Activated effector memory CD4-positive, alpha-beta T cell treated with anti-CD3 and anti-CD28 coated beads, Interleukin-2, amount 50 U/mL, for 16 hours (primary cell): Measurements from ENCODE around the gene KIAA1549.
A peak's percentile ranks its signal among the peaks of the same experiment; 100 is the strongest.
"Not testable (repeated sequence)": the region's sequence is repeated elsewhere in the genome, so short reads cannot be mapped to it uniquely, and the experiment has no call there.

Experiments used
- DNase-seq: peaks from one replicate; pipeline ENCODE4 v3.0.0-alpha.2; 2020

Gene KIAA1549

GRCh38 chr7:138981332-138982203 lies at the start of gene KIAA1549:
TSS of gene KIAA1549 (minus strand) at chr7:138981389. CDS start at chr7:138981269, 120 bp downstream.
- peak; percentile 81 for DNase-seq

DNA sequence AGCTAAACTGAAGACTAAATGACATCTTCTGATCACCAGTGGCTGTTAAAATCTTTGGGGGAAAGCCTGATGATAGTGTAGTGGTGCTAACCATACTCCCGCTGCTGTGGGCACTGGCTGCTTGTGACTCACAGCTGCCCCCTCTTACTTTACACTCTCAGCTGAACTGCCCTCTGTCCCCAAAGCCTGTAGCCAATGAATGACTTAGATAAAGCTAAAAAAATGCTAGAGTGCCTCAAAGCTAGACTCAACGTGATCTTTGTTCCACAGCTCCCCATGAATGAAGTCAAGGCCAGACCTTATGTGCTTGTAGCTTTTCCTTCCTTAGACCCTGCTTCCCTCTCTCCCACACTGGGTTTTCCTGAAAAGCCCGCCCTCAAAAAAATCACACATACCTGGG lies 48.2 kb upstream of the KIAA1549 start:
- DNase-seq, result no peak

- no peak for DNase-seq
Measured at GRCh38 chr7:139026551-139026950, 45.4 kb upstream of the KIAA1549 start.

GRCh38 chr7:139025861-139026260 lies 44.7 kb upstream of the KIAA1549 start:
- DNase-seq, result not testable (repeated sequence)

- no peak for DNase-seq
Measured at GRCh38 chr7:139023076-139023475, 41.9 kb upstream of the KIAA1549 start.

DNA sequence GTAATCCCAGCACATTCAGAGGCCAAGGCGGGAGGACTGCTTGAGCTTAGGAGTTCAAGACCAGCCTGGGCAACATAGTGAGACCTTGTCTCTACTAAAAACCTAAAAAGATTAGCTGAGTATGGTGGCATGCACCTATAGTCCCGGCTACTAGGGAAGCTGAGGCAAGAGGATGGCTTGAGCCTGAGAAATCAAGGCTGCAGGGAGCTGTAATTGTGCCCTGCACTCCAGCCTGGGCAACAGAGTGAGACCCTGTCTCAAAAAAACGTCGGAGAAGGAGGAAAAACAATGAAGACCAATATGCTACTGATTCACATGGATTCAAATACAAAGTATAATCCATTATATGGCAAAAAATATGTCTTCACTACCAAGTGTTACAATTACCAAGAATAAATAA lies 41.1 kb upstream of the KIAA1549 start:
- no peak for DNase-seq

GRCh38 chr7:139018910-139019309 lies 37.7 kb upstream of the KIAA1549 start:
- DNase-seq, result no peak

DNA sequence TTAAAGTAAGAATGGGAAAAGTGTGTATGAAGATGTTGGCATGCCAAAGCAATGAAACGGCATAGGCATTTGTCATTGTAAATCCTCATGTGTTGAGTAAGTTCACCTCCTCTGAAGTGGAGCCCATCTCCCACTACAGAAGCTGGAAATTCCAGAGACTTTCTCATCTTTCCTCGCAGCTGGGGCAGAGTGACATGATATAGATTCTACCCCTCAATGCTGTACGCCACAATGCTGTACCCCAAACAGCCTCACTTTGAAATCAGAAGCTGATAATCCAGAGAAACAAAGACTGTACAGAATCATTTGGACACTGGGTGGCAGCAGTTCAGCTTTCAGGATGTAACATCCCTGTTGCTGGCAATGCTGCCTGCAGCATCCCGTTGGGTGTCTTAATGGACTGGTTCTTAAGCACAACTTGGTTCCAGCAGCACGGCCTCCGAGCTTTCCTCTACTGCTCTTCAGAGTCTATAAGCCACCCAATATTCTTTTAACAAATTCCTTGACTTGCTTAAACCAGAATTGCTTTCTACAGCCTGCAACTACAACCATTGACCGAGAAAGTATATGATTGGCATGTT lies 35.8 kb upstream of the KIAA1549 start:
- peak; percentile 81 for DNase-seq

DNA sequence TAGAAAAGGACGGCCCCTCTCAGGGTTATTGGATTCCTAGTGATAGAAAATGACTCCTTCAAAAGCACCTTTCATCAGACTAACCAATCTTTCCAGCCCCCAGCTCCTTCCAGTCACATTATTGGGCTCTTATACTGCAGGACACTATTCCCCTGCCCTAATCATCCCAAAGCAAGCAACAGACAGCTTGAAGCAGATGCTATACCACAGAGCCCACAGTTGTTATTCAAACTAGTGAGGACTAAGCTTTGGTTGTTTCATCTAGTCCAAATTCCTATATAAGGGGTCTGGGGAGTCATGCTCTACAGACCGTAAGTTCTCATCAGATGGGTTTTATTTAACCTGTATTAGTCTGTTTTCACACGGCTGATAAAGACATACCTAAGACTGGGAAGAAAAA lies 30.2 kb upstream of the KIAA1549 start:
- no peak for DNase-seq

DNA sequence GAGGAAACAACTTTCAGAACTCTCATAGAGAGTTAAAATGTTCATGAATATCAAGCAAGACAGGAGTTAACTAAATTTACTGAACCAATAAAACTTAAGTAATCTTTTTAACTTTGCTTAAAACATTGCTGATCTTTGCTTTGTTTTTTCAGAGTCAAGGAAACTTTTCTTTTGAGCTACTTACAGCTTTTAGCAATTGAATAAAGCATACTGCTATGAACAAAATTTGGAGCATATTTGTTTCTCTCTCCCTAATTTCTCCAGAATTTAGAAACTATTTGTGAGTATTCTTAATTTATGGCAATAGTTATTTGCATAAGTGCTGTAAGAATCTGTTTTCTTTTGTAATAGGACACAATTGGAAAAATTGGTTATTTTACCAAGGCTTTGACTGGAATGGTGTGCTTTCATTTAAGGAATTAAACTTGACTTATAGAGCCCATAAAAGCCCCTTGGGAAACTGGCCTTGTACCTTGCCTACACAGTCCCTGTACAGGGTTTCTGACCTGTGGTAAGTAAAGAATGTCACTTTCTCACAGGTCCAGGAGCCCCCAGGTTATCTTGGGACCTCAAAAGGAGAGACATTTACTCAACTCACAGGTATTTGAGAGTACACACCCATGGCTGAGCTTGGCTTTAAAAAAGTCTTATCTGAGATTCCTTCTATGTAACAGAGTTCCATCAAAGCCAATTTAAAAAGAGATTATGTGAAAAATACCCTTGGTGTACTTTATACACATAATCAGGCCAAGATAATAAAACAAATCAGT lies 23.3 kb upstream of the KIAA1549 start:
- DNase-seq, result no peak

DNA sequence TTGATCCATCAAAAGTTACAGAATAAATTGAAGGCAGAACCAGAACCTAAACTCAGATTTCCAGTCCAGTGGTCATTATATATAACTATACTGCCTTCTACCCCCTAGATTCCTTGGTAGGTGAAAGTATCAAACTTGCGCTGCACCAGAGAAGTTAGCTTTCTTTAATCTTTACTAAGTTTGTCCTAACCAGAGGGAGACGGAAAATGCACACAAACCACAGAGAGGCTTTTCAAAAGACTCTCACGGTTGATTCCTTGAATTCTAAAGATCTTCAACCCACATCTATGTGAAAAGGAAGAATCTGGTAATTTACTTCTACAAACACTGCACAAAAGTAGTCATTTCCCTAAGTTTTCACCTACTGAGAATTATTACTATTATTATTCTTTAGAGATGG lies 18.2 kb upstream of the KIAA1549 start:
- DNase-seq, result no peak

DNA sequence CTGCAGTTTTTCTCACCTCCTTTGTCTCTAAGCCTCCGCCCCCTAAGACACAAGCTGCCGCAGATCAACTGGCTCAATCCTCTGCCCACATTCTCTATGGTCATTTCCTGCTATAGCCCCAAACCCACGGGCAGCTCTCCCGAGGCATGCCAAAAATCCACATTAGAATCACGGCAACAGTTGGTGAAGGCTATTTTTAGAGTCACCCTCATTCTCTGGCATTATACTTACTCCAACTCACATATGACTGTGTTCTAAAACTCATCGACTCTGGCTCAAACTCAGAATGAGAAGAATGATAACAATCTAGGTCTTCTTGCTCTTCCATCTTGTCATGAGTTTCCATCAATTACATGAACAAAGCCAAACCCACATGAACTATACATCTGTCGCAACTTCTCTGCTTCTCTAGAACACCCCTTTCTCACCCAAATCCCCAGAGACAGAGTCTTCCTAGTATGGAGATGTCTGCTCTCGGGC lies 10.9 kb upstream of the KIAA1549 start:
- DNase-seq, result no peak

- no peak for DNase-seq
Measured at GRCh38 chr7:138987686-138988085, 6.5 kb upstream of the KIAA1549 start.

DNA sequence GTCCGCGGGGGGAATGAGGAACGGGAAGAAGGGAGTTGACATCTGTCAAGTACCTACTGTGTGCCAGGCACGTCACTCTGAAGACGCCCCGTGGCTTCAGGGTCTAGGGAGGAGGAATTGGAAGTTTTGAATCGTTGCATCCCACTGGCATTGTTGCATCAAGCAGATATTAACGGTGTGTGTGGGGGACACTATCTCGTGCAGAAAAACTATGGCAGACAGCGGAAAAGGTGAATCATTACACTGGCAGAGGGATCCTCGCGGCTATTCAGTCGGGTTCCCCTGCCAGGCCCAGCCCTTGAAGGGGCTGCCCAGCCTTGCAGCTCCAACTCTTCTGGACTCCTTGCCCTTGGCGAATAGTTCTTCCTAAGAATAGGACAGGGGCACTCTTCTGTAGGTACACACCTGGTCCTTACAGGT lies 1.0 kb upstream of the KIAA1549 start:
- no peak for DNase-seq

DNA sequence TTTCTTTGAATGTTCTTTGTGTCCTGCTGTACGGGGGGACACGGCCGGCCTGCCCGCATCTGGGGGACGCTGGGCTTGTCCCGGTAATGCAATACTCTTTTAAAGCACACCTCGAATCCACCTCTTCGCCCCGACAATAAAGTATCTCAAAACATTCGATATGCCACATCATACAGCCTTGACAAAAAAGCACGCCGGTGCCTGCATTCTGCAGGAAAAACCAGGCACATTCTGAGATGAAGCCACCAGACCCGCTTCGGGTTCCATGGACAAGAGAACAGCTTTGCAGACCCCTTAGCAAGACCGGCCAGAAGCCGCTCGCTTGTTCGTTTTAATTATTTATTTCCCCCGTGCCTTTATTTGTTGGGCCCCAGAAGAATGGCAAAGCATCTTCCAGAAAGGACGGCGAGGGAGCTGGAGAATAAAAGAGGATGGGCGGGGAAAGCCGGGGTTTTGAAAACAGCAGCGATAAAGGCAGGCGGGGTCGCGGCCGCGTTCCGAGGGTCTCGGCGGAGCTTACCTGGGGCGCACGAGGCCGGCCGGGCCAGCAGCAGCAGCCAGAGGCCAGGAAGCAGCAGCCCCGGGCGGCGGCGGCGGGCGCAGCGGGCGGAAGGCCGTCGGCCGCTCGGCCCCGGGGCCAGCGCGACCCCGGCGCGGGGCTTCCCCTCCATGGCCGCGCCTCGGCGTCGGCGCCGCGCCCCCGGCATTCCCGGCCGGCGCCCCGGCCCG lies 462 bp downstream of the KIAA1549 start:
- no peak for DNase-seq

- no peak for DNase-seq
Measured at GRCh38 chr7:138979988-138980562, 1.1 kb downstream of the KIAA1549 start.

DNA sequence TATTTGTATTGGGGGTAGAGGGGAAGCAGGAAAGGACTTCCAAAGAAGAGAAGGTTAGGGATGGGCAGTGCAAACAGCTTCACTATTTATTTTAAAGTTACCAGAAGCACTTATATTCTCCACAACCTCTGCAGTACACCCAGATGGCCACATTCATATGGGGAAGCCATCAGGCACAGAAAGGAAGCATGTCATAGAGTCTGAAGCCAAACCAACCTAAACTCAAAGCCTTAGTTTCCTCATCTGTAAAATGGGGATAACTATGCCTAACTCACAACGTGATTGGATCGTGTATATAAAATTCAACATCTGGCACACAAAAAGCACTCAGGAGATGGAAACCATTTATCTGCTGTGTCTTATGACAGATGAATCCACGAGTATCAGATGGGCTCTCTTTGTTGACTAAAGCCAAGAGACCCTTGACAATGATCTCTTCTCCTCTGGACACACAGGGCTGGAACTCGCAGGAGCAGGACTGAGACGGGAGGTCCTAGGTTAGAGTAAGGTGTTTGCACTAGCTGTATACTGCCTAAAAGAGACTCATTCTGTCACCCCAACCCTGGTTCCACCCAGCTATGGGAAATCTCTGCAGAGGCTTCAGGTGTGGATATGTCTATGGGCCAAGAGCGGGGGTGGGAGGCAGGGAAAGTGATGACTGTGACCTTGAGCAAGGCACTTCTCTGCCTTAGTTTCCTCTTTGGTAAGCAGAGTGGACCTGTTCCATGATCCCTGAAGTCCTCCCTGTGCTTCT lies 1.8 kb downstream of the KIAA1549 start:
- no peak for DNase-seq

DNA sequence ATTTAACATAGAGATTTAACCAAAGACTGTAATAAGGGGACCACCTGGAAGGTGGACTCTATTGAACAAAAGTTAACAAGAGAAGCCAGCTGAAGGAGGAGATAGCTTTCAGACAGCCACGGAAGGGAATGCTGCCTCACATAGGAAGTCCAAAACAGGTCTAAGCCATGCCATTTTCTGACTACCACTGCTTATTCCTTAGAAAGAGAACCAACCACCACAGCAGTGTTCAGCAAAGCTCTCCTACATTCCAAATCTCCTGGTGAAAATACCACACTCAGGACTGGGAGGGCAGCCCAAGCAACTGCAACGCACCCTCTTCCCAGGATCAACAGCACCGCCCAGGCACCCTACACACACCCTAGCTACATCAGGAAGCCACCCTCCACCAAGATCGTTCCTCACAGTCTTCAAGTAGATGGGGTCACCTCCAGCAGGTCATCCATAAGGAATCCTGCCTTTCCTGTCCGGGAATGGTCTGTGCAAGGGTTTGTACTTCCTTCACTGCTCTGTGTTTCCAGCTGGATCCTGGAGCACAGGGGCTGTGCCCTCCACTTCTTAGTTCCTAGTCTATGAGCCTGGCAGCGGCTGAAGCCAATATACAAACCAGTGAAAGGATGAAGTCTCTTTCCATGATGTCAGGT lies 2.5 kb downstream of the KIAA1549 start:
- no peak for DNase-seq

GRCh38 chr7:138976161-138976560 lies 5.0 kb downstream of the KIAA1549 start:
- DNase-seq, result not testable (repeated sequence)

- DNase-seq, result no peak
Measured at GRCh38 chr7:138975343-138976104, 5.7 kb downstream of the KIAA1549 start.
